G401 (cell line): ENCODE data around the gene CACNA1A. TPM values are rescaled to one million over a fixed set of nuclear protein-coding genes. Genes with fewer than 3 reads are reported as not detected.

Experiments
- DNase-seq: peaks from one replicate; pipeline ENCODE4 v3.0.0-alpha.2; 2015; ENCODE audit warnings: low spot score
- in situ Hi-C: cut with HindIII; loops from 2 replicates; pipeline ENCODE4 v1.10.0; 2016; ENCODE audit warnings: low sequenced_read_pairs, mixed read lengths
- total RNA-seq: library from RNA; depleted of rRNA; stranded (reverse); fragments of >200 nt; shearing (Covaris generic); gene quantifications from 2 replicates; pipeline ENCODE4 v1.2.3, GENCODE V29; 2014

Gene CACNA1A
- total RNA-seq, 1 experiment from 2014 or later, result 0.24 TPM

DNA sequence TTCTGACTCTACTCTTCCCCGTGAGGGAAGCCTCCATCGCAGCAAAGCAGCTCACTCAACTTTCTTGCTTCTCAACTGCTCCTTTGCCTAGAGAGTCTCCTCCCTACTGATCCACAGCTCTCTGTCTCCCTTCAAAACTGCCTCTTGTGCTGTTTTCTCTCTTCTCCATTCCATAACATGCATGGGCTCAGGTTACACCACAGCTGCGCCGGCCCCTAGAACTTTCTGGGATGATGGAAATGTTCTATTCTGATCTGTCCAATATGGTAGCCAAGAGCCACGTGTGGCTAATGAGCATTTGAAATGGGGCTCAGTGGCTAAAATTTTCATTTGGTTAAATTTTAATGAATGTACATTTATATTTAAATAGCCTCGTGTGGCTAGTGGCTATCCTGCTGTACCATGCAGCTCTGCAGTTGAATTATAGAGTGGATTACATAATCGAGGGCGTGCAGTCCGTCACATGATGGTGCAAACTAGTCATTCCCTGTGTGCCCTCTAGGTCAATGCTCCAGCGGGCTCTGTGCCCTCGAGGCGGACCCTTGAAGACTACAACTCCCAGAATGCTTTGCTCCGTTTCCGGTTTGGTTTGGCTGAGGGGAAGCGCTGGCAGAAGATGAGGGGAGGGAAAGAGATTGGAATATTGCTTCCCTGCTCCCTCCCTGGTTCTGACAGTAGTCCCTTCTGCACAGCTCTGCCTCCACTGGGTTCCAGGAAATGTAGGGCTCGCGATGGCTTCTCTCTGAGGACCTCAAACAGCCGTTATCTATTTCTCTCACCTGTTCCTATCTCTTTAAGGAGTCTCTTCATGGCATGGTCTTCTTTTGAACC, 109.8 kb downstream of the CACNA1A start:
- in situ Hi-C loops, result no loop called here

DNA sequence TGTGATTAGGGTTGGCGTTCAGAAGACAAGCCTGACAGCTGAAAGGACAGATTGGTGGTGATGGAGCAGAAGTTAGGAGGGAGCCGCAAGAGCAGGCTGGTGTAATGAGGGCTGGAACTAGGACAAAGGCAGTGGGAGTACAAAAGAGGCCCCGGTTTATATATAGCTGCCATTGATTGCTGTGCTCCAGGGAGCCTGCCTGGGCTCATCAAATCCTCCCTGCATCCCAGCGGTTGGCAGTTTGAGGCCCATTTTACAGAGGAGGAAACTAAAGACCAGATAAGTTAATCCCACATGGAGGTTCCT, 123.7 kb downstream of the CACNA1A start:
- DNase-seq, result peak; percentile 79
- in situ Hi-C loops, result no loop called here

More for the DNA sequence above, 109.8 kb downstream of the CACNA1A start:
- peak; percentile 81 for DNase-seq

DNA sequence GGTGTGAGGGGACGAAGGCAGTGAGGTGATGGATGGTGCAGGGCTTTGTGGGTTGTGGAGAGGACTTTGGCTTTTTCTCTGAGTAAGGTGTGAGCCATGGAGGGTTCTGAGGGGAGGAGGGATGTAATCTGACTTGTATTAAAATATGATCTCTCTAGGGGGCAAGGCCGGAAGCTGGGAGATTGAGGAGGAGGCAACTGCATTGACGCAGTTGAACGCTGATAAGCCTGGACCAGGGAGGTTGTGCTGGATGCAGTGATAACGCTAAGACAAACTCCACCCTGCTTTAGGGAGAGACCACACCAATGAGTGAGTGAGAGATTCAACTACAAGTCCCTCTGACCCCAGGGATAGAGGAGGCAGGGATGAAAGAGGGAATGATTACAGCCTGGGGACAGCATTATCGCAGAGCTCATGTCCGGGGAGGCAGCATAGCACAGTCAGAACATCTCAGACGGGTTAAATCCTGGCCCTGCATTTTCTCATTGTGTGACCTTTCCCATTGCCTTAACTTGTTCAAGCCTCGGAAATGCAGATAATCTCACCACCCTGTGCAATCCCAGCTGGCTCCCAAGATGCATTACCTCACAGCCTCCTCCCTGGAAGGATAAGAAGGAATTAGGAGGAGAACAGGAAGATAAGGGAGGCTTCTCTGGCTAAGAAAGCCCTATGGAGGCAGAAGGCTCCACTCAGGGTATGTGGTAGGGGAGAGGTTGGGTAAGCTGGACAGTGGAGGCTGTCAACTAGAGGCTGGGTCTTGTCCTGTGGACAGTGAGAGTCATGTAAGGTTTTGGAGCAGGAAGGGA, 124.2 kb downstream of the CACNA1A start:
- DNase-seq, result peak; percentile 51
- in situ Hi-C loops, result no loop called here

DNA sequence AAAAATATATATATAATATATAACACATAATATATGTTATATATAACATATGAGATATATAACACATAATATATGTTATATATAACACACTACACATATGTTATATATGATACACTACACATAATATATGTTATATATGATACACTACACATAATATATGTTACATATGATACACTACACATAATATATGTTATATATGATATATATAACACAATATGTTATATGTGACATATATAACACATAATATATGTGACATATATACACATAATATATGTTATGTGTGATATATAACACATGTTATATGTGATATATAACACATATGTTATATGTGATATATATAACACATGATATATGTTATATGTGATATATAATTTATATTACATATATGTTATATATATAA, 129.7 kb downstream of the CACNA1A start:
- in situ Hi-C loops, result no loop called here
- no peak for DNase-seq

DNA sequence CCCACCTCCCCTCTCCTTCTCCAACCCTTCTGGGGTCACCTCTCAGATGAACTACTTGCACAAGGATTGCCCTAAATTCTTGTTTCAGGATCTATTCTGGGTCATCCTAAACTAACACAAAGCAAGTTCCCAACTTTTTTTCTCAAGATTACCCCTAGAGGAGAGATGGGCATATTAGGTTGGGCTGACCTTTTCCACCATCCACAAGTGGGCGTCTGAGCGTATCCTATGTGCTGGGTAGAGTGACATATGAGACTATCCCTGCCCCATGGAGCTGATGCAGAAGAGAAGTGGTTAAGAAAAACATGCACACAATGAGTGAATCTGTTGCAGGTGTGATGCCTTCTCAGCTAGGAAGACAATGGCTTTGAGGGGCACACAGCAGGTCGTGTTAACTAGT, 132.7 kb downstream of the CACNA1A start:
- DNase-seq, result no peak
- in situ Hi-C loops, result loop anchor here (25.0 kb wide), 1 partner anchor 714 kb away; the partner anchor contains the start of genes C19orf67 and SAMD1

DNA sequence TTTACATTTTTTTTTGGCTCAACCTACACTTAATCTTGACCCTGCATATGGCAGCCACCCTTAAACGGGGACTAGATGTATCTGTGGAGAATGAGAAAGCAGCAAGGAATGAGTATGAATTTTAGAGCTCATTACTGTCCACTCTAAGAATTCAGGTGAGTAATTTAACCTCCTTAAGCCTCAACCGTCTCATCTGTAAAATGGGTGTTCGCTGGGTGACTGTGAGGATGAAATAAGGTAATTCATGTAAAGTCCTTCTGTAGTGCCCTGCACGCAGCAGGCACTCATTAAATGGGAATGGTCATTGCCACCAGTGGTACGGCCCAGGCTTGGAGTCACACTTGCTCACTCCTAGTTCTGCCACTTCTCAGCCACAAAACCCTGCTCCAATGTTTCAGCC, 135.3 kb downstream of the CACNA1A start:
- DNase-seq, result no peak
- in situ Hi-C loops, result loop anchor here (25.0 kb wide), 1 partner anchor 716 kb away; the partner anchor contains the start of genes C19orf67 and SAMD1

DNA sequence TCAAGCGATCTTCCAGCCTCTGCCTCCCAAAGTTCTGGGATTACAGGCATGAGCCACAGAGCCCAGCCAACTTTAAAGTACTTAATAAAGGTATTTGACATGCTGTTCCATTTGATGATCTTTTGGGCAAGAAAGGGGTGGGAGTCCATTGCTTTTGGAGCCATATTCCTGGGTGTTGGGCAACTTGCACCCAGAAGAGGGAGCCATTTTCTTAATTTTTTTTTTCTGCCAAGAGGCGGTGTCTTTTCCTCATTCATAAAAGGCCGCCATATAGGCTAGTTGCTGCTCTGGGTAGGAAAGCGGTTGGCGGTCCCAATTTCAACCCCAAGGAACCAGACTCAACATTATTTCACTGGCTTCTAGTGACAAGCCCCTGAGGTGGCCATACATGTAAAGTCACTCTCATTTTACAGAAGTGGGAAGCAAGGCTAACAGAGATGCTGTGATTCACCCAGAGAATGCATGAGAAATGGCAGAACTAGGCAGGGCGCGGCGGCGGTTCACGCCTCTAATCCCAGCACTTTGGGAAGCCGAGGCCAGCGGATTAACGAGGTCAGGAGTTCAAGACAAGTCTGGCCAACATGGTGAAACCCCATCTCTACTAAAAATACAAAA, 139.6 kb downstream of the CACNA1A start:
- in situ Hi-C loops, result loop anchor here (25.0 kb wide), 1 partner anchor 721 kb away; the partner anchor contains the start of genes C19orf67 and SAMD1
- peak; percentile 53 for DNase-seq

DNA sequence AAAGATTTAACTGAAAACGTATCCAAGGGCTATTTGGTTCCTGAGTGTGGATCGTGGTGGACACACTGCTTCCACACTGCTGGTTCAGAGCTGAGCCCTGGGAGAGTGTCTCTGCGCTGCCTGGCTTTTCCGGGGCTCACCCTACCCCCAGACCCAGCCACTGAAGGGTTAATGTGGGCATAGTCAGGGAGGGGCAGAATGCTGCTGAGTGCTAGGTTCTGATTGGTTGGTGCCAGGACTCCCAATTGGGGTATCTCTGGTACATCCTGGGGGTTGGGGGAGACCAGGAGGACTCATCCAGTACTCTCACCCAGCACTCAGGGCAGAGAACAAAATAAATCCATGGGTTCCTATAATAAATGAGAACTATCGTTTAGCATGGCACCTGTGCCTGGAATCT, 142.3 kb downstream of the CACNA1A start:
- in situ Hi-C loops, result loop anchor here (25.0 kb wide), 1 partner anchor 723 kb away; the partner anchor contains the start of genes C19orf67 and SAMD1
- peak; percentile 43 for DNase-seq

DNA sequence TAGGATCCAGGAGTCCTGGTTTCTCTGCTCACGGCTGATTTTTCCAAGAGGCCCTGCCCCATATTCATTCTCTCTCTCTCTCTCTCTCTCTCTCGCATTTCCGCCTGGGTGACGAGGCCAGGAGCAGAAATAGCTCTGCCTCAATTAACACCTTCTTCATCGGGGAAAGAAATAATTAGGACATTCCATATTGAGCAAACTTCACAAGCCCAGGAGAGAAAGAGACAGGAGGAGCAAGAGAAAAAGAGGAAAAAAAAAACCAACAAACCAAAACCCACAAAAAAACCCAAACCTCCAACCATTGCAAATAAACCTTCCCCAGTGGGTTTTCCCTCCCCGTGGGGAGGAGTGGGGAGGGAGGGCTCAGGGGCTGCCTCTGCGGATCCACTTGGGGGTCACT, 143.0 kb downstream of the CACNA1A start:
- in situ Hi-C loops, result loop anchor here (25.0 kb wide), 1 partner anchor 724 kb away; the partner anchor contains the start of genes C19orf67 and SAMD1
- peak; percentile 64 for DNase-seq

DNA sequence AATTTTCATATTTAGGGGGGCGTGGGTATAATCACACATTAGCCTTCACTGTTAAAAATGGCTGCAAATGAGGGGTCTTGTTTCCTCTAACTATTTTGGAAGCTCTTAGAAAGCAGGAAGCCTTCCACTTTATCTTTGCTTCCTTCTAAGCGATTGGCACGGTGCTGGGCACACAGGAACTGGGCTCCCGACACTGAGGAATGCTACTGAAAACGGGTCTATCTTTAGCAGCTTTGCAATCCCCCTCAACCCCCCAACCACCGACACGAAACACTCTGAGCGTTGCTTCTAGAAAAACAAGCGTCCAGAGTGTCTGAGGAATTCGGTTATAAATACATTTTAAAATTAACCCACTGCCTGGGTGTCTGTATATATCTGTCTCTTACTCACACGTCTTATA, 143.6 kb downstream of the CACNA1A start:
- in situ Hi-C loops, result loop anchor here (25.0 kb wide), 1 partner anchor 725 kb away; the partner anchor contains the start of genes C19orf67 and SAMD1
- no peak for DNase-seq

DNA sequence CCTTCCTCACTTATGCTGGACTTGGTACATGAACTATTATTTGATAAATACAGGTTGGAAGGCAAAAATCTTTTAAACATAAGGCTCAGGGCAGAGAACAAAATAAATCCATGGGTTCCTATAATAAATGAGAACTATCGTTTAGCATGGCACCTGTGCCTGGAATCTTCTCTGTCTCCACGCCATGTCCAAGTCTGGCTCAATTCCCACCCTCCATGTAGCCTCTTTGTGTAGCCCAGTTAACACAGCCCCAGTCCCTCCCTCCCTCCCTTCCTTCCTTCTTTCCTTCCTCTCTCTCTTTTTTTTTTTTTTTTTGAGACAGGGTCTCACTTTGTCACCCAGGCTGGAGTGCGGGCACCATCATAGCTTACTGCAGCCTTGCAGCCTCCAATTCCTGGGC, 144.6 kb downstream of the CACNA1A start:
- in situ Hi-C loops, result loop anchor here (25.0 kb wide), 1 partner anchor 726 kb away; the partner anchor contains the start of genes C19orf67 and SAMD1

DNA sequence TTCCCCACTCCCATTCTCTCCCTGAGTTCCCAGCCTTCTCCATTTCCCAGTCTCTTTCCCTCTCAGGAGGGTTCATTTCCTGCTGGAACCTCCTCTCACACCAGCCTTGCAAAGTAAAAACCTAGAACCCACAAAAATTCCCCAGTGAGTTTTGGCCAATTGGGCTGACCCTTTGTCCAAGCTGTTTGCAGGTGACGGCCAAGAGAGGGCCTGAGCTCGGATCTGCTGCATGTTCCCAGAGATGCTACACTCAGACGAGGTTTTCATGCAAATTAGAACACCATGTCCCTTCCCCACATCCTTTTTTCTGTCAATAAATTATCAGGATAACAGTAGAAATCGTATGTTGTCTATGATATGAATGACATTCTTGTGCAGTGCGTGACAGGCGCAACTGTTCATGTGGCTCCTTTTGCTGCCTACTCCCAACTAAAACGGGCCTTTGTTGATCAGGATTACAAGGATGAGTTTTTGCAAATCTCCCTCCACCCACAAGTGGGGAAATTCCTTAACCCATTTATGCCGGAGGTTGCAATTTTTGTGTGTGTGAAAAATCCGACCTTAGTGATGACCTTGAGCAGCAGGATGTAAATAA, 149.5 kb downstream of the CACNA1A start:
- DNase-seq, result peak; percentile 57
- in situ Hi-C loops, result loop anchor here (25.0 kb wide), 1 partner anchor 731 kb away; the partner anchor contains the start of genes C19orf67 and SAMD1

More for the DNA sequence above, 144.6 kb downstream of the CACNA1A start:
- DNase-seq, result peak; percentile 71

DNA sequence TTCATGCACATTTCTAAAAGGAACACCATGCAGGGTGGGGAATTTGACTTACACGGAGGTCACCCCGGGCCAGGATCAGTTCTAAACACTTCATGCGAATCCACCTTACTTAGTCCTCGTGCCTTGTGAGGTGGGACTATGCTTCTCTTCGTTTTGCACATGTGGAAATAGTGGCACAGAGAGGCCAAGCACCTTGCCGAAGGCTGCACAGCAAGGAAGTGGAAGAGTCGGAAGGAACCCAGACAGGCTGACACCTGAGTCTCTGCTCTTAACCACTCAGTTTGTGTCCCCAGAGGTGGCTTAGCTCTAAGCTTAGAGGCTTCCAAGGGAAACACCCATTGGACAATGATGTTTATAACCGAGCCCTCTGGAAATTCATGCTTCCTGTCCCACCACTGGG, 150.1 kb downstream of the CACNA1A start:
- no peak for DNase-seq
- in situ Hi-C loops, result loop anchor here (25.0 kb wide), 1 partner anchor 731 kb away; the partner anchor contains the start of genes C19orf67 and SAMD1

DNA sequence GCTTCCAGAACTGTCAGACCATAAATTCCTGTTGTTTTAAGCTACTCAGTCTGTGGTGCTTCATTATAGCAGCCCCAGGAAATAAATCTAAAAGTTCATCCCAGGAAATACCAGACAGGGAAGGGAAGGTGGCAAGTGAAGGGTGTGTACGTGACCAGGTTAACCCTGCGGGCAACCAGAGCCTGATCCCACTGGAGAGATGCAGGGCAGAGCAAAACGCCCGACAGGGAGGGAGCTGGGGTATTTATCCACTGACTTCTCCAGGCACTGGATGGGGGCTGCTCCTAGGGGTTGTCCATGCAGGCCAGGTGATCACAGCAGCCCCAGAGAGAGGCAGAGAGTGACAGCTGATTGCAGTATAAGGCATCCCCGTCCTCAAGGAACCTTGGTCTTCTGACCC, 150.9 kb downstream of the CACNA1A start:
- in situ Hi-C loops, result loop anchor here (25.0 kb wide), 1 partner anchor 732 kb away; the partner anchor contains the start of genes C19orf67 and SAMD1
- DNase-seq, result no peak

DNA sequence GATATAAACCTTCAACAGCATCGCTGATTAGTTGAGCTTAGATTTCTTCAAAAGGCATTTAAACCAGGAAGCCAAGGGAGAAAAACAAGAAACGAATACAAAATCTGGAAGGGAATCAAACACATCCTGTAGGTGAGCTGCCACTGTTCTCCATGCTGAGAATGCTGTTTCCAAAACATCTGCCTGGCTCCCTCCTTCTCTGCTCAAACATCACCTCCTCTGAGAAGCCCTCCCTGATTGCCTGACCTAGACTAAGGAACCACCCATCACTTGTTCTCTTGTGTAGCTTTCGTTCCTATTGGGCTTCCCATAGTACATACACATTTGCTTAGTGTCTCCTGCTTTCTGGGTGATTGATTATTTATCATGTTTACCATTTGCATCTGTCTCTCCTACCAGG, 152.7 kb downstream of the CACNA1A start:
- no peak for DNase-seq
- in situ Hi-C loops, result loop anchor here (25.0 kb wide), 1 partner anchor 734 kb away; the partner anchor contains the start of genes C19orf67 and SAMD1

DNA sequence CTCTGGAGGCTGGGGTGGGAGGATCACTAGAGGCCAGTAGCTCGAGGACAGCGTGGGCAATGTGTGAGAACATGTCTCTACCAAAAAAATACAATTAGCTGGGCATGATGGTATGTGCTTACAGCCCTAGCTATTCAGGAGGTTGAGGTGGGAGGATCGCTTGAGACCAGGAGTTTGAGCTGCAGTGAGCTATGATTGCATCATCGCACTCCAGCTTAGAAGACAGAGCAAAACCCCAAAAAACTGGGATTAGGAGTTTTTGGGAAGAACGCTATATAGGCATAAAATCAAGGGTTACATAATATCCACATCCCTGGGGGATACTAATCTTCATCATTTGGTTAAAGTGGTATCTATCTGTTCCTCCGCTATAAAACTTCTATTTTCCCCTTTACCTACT, 155.5 kb downstream of the CACNA1A start:
- in situ Hi-C loops, result loop anchor here (25.0 kb wide), 1 partner anchor 737 kb away; the partner anchor contains the start of genes C19orf67 and SAMD1
- DNase-seq, result no peak

DNA sequence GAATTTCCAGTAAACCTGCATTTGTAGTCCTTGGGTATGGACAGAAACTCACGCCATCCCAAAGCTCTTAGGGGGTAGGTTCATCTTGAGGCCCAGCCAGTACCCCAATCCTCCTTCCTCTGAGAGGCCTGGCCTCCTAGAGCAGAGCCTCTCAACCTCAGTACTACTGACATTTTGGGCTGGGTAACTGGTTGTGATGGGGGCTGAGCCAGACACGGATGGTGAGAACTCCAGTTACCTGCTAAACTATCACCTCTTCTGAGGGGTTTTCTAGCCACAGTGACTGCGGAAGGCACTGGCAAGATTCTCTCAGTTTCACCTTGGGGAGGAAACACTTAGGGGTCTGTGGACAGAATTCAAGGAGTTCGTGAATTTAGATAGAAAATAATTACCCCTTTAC, 156.2 kb downstream of the CACNA1A start:
- no peak for DNase-seq
- in situ Hi-C loops, result loop anchor here (25.0 kb wide), 1 partner anchor 737 kb away; the partner anchor contains the start of genes C19orf67 and SAMD1

DNA sequence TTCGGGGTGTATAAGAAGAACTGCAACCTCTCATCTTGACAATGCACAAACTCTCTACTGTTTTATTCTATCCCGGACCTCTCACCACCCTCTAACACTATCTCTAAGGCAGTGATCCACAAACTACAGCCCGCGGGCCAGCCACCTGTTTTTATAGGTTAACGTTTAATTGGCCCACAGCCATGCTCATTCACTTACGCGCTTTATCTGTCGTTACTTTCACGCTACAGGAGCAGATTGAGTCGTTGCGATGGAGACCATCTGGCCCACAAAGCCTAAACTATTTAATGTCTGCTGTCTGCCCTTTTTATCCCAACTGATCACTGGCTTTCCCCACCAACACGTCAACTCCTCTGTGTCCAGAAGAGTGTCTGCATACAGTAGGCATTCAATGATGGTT, 158.9 kb downstream of the CACNA1A start:
- peak; percentile 50 for DNase-seq
- in situ Hi-C loops, result no loop called here
